ENCODE data around the gene PRKCE.

DNA sequence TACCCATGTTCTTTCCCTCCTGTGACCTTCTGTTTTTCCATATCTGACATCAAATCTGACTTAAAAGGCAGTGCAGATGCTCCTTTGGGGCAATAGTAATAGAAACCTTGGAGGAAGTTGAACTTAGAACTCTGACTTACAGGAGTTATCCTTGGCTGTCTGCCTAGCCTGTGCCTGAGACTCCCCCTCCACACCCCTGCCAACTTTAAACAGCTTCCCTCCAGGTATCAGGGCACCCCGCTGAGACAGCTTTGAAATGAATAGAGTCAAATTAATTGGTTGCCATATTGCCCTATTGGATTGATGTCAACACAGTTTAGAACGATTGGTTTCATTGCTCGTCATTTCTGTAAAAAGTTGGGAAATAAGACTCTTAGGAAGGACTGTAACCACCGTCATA lies 322.0 kb downstream of the PRKCE start:
- TF ChIP-seq, protein P1, sequence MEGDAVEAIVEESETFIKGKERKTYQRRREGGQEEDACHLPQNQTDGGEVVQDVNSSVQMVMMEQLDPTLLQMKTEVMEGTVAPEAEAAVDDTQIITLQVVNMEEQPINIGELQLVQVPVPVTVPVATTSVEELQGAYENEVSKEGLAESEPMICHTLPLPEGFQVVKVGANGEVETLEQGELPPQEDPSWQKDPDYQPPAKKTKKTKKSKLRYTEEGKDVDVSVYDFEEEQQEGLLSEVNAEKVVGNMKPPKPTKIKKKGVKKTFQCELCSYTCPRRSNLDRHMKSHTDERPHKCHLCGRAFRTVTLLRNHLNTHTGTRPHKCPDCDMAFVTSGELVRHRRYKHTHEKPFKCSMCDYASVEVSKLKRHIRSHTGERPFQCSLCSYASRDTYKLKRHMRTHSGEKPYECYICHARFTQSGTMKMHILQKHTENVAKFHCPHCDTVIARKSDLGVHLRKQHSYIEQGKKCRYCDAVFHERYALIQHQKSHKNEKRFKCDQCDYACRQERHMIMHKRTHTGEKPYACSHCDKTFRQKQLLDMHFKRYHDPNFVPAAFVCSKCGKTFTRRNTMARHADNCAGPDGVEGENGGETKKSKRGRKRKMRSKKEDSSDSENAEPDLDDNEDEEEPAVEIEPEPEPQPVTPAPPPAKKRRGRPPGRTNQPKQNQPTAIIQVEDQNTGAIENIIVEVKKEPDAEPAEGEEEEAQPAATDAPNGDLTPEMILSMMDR (conservative IDR thresholded peaks at IDR 0.05 in 1 of 2, IDR thresholded peaks at IDR 0.05 in 1 of 2; ENCODE audit: low read depth in 1 of 2, low read length in 2 of 2) = no peak
- no peak for TF ChIP-seq EZH2 (IDR thresholded peaks at IDR 0.05; ENCODE audit: low read length, missing control alignments)

Measured in fibroblast of lung (primary cell).